Measurements from ENCODE around the gene SULF2.

SULF2 gene

GRCh38 chr20:47770935-47771334, 14.3 kb downstream of the SULF2 start:
- H3K4me3 ChIP-seq: no peak overlapping the region
- peak overlapping the region in 4 of 21 experiments; percentile 2 to 30 (median 13) for H3K27ac ChIP-seq

- H3K4me3 ChIP-seq: no peak overlapping the region
- peak overlapping the region in 15 of 21 experiments; percentile 0 to 77 (median 19) for H3K27ac ChIP-seq
These were observed 17.1 kb downstream of the SULF2 start for GRCh38 chr20:47768016-47768824.

GRCh38 chr20:47765691-47766594, 19.3 kb downstream of the SULF2 start:
- H3K27ac ChIP-seq: peak overlapping the region in 11 of 21 experiments; percentile 10 to 72 (median 32)
- H3K4me3 ChIP-seq: no peak overlapping the region

GRCh38 chr20:47765271-47765670, 20.0 kb downstream of the SULF2 start:
- Histone ChIP-seq H3K27ac (peak overlapping the region in 4 of 21 experiments; percentile 10 to 72 (median 68)), H3K4me3 (no peak overlapping the region)

GRCh38 chr20:47764154-47764733, 21.0 kb downstream of the SULF2 start:
- no peak overlapping the region for H3K4me3 ChIP-seq
- no peak overlapping the region for H3K27ac ChIP-seq

- Histone ChIP-seq H3K4me3 (no peak overlapping the region), H3K27ac (no peak overlapping the region)
These were observed 22.5 kb downstream of the SULF2 start for GRCh38 chr20:47762699-47763268.

GRCh38 chr20:47761482-47762047, 23.7 kb downstream of the SULF2 start:
- no peak overlapping the region for H3K4me3 ChIP-seq

GRCh38 chr20:47760686-47761481, 24.4 kb downstream of the SULF2 start:
- no peak overlapping the region for H3K4me3 ChIP-seq
- H3K27ac ChIP-seq: no peak overlapping the region

More at GRCh38 chr20:47761482-47762047, 23.7 kb downstream of the SULF2 start:
- H3K27ac ChIP-seq: no peak overlapping the region

- no peak overlapping the region for H3K4me3 ChIP-seq
- H3K27ac ChIP-seq: no peak overlapping the region
These were observed 26.5 kb downstream of the SULF2 start for GRCh38 chr20:47758517-47759450.

GRCh38 chr20:47757145-47758035, 27.9 kb downstream of the SULF2 start:
- Histone ChIP-seq H3K4me3 (no peak overlapping the region), H3K27ac (no peak overlapping the region)

- H3K27ac ChIP-seq: no peak overlapping the region
- H3K4me3 ChIP-seq: no peak overlapping the region
These were observed 30.2 kb downstream of the SULF2 start for GRCh38 chr20:47754946-47755652.

- H3K27ac ChIP-seq: no peak overlapping the region
- no peak overlapping the region for H3K4me3 ChIP-seq
These were observed 30.9 kb downstream of the SULF2 start for GRCh38 chr20:47754388-47754715.

- no peak overlapping the region for H3K27ac ChIP-seq
These were observed 31.5 kb downstream of the SULF2 start for GRCh38 chr20:47753576-47754387.

GRCh38 chr20:47751449-47751848, 33.8 kb downstream of the SULF2 start:
- H3K4me3 ChIP-seq: no peak overlapping the region
- H3K27ac ChIP-seq: no peak overlapping the region

More at GRCh38 chr20:47753576-47754387, 31.5 kb downstream of the SULF2 start:
- H3K4me3 ChIP-seq: no peak overlapping the region

- H3K27ac ChIP-seq: peak overlapping the region in 8 of 21 experiments; percentile 6 to 59 (median 17)
- H3K4me3 ChIP-seq: no peak overlapping the region
These were observed 35.9 kb downstream of the SULF2 start for GRCh38 chr20:47749339-47749738.
